HL-60/S4 (cell line): ENCODE data around the gene NAP1L3.

Experiments
- in situ Hi-C: fragments of 300-500 bp; cut with MboI; formaldehyde crosslinking; loops from 2 replicates; pipeline ENCODE4 v1.14.3; 2022; ENCODE audit warnings: low sequenced_read_pairs

Gene NAP1L3, protein sequence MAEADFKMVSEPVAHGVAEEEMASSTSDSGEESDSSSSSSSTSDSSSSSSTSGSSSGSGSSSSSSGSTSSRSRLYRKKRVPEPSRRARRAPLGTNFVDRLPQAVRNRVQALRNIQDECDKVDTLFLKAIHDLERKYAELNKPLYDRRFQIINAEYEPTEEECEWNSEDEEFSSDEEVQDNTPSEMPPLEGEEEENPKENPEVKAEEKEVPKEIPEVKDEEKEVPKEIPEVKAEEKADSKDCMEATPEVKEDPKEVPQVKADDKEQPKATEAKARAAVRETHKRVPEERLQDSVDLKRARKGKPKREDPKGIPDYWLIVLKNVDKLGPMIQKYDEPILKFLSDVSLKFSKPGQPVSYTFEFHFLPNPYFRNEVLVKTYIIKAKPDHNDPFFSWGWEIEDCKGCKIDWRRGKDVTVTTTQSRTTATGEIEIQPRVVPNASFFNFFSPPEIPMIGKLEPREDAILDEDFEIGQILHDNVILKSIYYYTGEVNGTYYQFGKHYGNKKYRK

DNA sequence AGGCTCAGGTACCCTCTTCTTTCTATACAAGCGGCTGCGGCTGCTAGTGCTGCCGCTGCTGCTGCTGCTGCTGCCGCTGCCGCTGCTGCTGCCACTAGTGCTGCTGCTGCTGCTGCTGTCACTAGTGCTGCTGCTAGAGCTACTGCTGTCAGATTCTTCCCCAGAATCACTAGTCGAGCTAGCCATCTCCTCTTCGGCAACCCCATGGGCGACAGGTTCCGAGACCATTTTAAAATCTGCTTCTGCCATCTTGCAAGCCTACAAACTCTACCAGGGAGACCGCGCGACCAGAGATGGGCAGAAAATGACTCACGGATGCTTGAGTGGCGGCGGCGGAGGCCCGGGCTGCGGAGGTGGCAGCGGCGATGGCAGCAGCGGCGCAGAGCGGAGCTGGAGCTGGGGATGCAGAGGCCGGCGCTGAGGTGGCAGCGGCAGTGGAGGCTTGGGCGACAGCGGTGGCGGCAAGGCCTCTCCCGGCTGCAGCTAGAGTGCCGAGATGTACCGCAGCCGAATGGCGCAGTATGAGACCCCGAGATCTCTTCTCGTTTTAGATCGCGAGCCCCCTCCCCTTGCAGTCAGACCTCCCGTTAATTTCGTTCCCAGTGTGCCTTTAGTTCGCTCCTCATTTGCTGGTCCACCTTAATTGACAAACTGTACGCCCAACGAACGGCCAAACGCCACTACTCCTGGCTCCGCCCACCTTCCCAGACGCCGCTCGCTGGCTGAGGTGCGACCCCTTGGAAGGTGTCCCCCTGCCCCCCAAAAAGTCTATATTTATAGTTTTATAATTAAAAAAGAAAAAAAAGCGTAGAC is at the start of gene NAP1L3:
NAP1L3 (minus strand) TSS at position 523 of the 813 bp plus-strand sequence; CDS start at position 249, 274 bp downstream.
- in situ Hi-C loops, result no loop called here

DNA sequence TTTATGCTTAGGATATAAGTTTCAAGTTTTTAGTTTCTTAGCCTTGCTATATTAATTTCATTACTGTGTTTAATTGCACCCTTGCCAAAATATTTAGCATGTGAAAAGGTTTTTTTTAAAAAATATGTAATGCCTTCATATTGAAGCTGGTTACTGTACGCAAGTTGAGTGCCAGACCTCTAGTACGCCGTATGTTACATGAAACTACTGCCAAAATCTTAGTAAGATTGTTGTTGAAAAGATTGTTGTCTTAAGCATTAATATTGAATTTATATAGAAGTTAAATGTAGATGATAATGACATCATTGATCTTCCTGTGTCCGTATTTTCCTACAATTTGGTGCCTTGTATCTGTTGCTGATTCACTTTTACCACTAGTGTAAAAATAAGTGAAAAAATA is 37.7 kb upstream of the NAP1L3 start:
- in situ Hi-C loops, result no loop called here

DNA sequence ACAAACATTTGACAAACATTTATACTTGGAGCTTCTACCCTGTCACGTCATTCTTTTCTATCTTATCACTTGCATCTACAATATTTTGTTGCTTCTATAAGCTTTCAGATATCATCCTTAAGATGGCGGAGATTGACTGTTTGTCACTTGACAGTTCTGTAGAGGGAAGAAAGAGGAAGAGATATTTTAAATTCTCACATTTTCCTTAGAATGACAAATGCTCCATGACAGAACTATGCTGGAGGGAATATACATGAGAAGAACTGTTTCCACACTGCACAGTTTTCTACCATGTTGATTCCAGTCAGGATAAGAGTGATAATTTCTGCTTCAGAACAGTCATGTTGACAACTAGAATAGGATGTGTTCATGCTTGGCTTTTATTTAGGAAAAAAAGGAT is 30.3 kb upstream of the NAP1L3 start:
- in situ Hi-C loops, result no loop called here

DNA sequence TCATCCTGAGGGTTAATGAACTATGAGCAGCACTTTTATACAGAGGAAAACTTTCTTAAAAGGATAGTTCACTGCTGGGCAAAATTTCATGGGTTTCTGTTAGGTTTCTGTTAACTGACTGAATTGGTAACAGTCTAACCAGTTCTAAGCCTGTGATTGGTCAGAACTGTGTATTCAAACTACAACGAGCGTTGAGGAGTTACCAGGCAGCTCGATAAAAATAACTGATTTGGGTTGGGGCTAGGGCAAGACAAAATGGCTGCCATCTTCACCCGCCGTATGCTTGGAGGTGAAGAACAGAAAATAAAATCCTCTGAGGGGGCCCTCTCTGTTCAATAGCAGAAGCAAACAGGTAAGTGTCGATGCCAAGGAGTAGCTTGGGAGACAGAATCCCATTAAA is 22.6 kb upstream of the NAP1L3 start:
- in situ Hi-C loops, result no loop called here

DNA sequence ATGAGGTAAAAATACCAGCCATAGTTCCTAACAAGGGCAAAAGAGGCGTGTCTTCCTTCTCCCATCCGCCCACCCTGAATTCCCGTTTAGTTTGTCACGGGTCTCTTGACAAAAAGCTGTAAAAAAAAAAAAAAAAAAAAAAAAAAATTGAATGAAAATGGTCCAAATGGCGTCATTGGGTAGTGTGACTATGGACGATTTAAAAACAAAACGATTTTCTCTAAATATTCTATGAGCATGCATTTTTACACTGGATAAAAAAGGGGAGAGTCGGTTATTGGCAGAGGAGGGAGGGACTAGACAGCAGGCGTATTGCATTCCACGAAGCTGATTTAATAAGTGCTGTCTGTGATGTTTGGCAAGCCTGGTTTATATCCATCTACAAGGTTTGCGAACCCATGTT is 492 bp upstream of the NAP1L3 start, which contains the start of gene FAM133A:
FAM133A (plus strand) TSS at position 338 of the 403 bp plus-strand sequence. CDS start 35,214 bp downstream, outside the sequence.
- in situ Hi-C loops, result no loop called here

DNA sequence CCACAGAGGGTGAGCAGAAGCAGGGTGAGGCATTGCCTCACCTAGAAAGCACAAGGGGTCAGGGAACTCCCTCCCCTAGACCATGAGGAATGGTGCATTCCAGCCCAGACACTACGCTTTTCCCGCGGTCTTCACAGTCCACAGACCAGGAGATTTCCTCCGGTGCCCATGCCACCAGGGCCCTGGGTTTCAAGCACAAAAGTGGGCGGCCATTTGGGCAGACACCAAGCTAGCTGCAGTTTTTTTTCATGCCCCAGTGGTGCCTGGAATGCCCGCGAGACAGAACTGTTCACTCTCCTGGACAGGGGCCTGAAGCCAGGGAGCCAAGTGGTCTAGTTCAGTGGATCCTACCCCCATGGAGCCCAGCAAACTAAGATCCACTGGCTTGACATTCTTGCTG is 12.8 kb downstream of the NAP1L3 start:
- in situ Hi-C loops, result no loop called here

DNA sequence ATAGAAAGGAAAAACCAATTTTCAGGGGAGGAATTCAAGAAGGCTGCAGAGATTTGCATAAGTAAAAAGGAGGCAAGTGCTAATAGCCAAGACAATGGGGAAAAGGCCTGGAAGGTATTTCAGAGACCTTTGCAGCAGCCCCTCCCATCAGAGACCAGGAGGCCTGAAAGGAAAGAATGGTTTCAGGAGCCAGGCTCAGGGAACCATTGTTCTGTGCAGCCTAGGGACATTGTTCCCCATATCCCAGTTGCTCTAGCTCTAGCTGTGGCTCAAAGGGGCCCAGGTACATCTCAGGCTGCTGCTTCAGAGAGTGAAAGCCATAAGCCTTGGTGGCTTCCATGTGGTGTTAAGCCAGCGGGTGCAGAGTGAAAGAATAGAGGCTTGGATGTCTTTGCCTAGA is 24.0 kb downstream of the NAP1L3 start:
- in situ Hi-C loops, result no loop called here

DNA sequence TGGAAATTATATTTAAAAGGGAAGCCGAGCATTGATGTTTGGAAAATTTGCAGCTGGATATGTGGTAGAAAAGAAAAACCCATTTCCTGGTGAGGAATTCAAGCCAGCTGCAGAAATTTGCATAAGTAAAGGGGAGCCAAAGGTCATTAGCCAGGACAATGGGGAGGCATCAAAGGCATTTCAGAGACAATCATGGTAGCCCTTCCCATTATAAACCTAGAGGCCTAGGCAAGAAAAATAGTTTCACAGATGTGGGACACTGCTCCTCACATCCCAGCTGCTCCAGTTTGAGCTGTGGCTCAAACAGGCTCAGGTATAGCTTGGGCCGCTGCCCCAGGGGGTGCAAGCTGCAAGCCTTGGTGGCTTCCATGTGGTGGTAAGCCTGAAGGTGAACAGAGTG is 35.8 kb downstream of the NAP1L3 start:
- in situ Hi-C loops, result no loop called here
